H1 (cell line): ENCODE results near the gene PIP5K1B.

Experiments
- CHD2 ChIP-seq: IDR thresholded peaks from 2 replicates; pipeline ENCODE4 v1.6.1; 2012; ENCODE audit warnings: low read length, improper control_type of control experiment
- CREB1 ChIP-seq: IDR thresholded peaks from 2 replicates; pipeline ENCODE4 v1.6.1; 2012; ENCODE audit warnings: inconsistent platforms
- CTCF ChIP-seq, 3 experiments: IDR thresholded peaks; 1 replicate in 2 of 3; 2 replicates in 1 of 3; pipeline versions ENCODE4 v1.5.1 to v1.6.1; 2011; ENCODE audit warnings: low read length in 3 of 3, mild to moderate bottlenecking in 3 of 3, inconsistent platforms in 2 of 3, low read depth in 1 of 3, moderate library complexity in 1 of 3; ENCODE audit not compliant: insufficient read depth in 1 of 3; ENCODE audit errors: control extremely low read depth in 1 of 3
- EGR1 ChIP-seq: IDR thresholded peaks from 2 replicates; pipeline ENCODE4 v1.6.1; 2011; ENCODE audit warnings: low read depth, low read length, borderline replicate concordance
- EZH2 ChIP-seq: fragments of 200-600 bp; sonication (generic); IDR thresholded peaks from 2 replicates; pipeline ENCODE4 v1.7.1; 2012; ENCODE audit warnings: low read depth, mild to moderate bottlenecking, moderate library complexity, low read length, inconsistent platforms; ENCODE audit not compliant: severe bottlenecking
- HDAC6 ChIP-seq: IDR thresholded peaks from one replicate; pipeline ENCODE4 v1.7.1; 2012; ENCODE audit warnings: low read depth, mild to moderate bottlenecking, inconsistent platforms, low read length, moderate library complexity
- POLR2A ChIP-seq, 2 experiments: IDR thresholded peaks; 1 replicate in 1 of 2; 2 replicates in 1 of 2; pipeline ENCODE4 v1.6.1; 2011; ENCODE audit warnings: low read depth in 2 of 2, low read length in 2 of 2, mild to moderate bottlenecking in 2 of 2; ENCODE audit errors: control extremely low read depth in 1 of 2
- POLR2AphosphoS5 ChIP-seq: IDR thresholded peaks from 2 replicates; pipeline ENCODE4 v1.6.1; 2011; ENCODE audit warnings: low read depth, low read length
- POU5F1 ChIP-seq: IDR thresholded peaks from 2 replicates; pipeline ENCODE4 v1.6.1; 2011; ENCODE audit warnings: low read depth, mild to moderate bottlenecking, low read length, moderate library complexity
- SIN3A ChIP-seq, 2 experiments: IDR thresholded peaks in 1 of 2; conservative IDR thresholded peaks in 1 of 2; 2 replicates each; pipeline ENCODE4 v1.6.1; 2011 to 2012; ENCODE audit warnings: low read length in 2 of 2, improper control_type of control experiment in 1 of 2, low read depth in 1 of 2, mild to moderate bottlenecking in 1 of 2
- SIX5 ChIP-seq: IDR thresholded peaks from 2 replicates; pipeline ENCODE4 v1.6.1; 2011; ENCODE audit warnings: mild to moderate bottlenecking, low read depth, low read length
- TAF1 ChIP-seq: IDR thresholded peaks from 2 replicates; pipeline ENCODE4 v1.6.1; 2011; ENCODE audit warnings: mild to moderate bottlenecking, low read depth, low read length
- USF2 ChIP-seq: IDR thresholded peaks from 2 replicates; pipeline ENCODE4 v1.6.1; 2011; ENCODE audit warnings: low read length, improper control_type of control experiment

GRCh38 chr9:68762570-68762969 is 57.5 kb downstream of the PIP5K1B start:
- no peak for TF ChIP-seq POLR2AphosphoS5
- no peak for TF ChIP-seq USF2
- no peak for TF ChIP-seq HDAC6
- no peak for TF ChIP-seq EGR1
- no peak for TF ChIP-seq CREB1
- TF ChIP-seq POLR2A (IDR thresholded peaks at IDR 0.05; ENCODE audit: control extremely low read depth in 1 of 2, low read depth in 2 of 2, low read length in 2 of 2), result no peak
- no peak for TF ChIP-seq POU5F1
- no peak for TF ChIP-seq EZH2
- no peak for TF ChIP-seq TAF1
- no peak for TF ChIP-seq CTCF (IDR thresholded peaks at IDR 0.05; ENCODE audit: control extremely low read depth in 1 of 3, insufficient read depth in 1 of 3, low read depth in 1 of 3, low read length in 3 of 3)
- TF ChIP-seq SIN3A (conservative IDR thresholded peaks at IDR 0.05 in 1 of 2, IDR thresholded peaks at IDR 0.05 in 1 of 2; ENCODE audit: low read depth in 1 of 2, low read length in 2 of 2), result no peak
- TF ChIP-seq SIX5, result no peak
- no peak for TF ChIP-seq CHD2
